ENCODE data around the gene TGFA.

Gene TGFA

GRCh38 chr2:70461414-70461813 is 92.2 kb downstream of the TGFA start:
- in situ Hi-C loops (cut with HindIII; ENCODE audit: low pct_unique_long_range_greater_than_20kb, low sequenced_read_pairs), result no loop called here
- no peak for TF ChIP-seq JUND (IDR thresholded peaks at IDR 0.05; ENCODE audit: low read depth)
- DNase-seq (ENCODE audit: low read depth in 1 of 2, low spot score in 1 of 2), result peak in 1 of 2 experiments; percentile 5

DNA sequence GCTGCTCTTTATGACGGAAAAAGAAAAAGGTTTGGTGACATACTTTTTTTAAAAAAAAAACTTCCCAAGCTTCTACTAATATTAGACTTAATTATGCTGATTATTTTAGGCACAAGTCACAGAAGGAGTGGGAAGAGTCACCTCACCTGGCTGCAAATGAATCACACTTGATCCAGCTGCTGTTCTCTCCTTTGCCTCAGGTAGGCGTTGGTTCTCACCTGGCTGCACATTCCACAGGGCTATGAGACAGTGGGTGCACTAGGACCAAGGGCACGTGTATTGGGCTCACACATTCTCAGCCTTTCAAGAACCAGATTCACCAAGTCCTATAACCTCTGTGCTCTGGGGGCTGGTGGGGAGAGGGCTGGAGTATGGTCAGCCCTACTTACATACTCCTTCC is 93.3 kb downstream of the TGFA start:
- peak in 1 of 2 experiments; percentile 7 for DNase-seq (ENCODE audit: low read depth in 1 of 2, low spot score in 1 of 2)
- in situ Hi-C loops (cut with HindIII; ENCODE audit: low pct_unique_long_range_greater_than_20kb, low sequenced_read_pairs), result no loop called here
- no peak for TF ChIP-seq JUND (IDR thresholded peaks at IDR 0.05; ENCODE audit: low read depth)

- in situ Hi-C loops (cut with HindIII; ENCODE audit: low pct_unique_long_range_greater_than_20kb, low sequenced_read_pairs), result no loop called here
- no peak for TF ChIP-seq JUND (IDR thresholded peaks at IDR 0.05; ENCODE audit: low read depth)
- DNase-seq (ENCODE audit: low read depth in 1 of 2, low spot score in 1 of 2), result no peak
Measured at GRCh38 chr2:70458661-70459060, 95.0 kb downstream of the TGFA start.

GRCh38 chr2:70456585-70457495 is 96.8 kb downstream of the TGFA start:
- no peak for DNase-seq (ENCODE audit: low read depth in 1 of 2, low spot score in 1 of 2)
- TF ChIP-seq JUND (IDR thresholded peaks at IDR 0.05; ENCODE audit: low read depth), result no peak
- in situ Hi-C loops (cut with HindIII; ENCODE audit: low pct_unique_long_range_greater_than_20kb, low sequenced_read_pairs), result no loop called here

GRCh38 chr2:70454936-70455544 is 98.6 kb downstream of the TGFA start:
- no peak for TF ChIP-seq JUND (IDR thresholded peaks at IDR 0.05; ENCODE audit: low read depth)

DNA sequence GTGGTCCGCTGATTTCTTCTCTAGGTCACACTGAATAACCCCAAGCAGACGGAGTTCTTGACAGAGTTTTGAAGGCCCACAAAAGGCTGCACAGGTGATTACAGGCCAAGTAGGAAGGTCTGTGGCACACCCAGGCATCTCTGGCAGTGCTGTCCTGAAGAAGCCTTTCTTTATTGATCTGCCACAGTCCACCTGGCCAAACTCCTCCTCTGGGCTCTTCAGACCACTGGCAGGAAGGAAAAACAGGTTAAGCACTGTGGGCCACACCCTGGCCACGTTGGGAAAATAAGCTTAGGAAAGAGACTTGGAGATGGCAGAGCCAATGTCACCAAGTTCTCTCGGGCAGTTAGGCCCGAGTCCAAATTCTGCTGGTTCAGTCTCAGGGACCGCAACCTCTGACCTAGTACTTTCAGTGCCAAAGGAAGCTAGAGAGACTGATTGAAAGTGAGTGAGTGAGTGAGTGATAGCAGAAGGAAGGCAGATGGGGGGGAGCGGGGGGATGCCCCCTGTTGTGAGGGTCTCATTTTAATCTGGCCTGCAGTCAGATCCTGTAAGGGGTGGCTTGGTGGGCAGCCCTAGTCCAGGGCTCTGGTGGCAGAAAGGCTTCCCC is 102.9 kb downstream of the TGFA start:
- DNase-seq (ENCODE audit: low read depth in 1 of 2, low spot score in 1 of 2), result no peak
- TF ChIP-seq JUND (IDR thresholded peaks at IDR 0.05; ENCODE audit: low read depth), result no peak
- in situ Hi-C loops (cut with HindIII; ENCODE audit: low pct_unique_long_range_greater_than_20kb, low sequenced_read_pairs), result no loop called here

More at GRCh38 chr2:70454936-70455544, 98.6 kb downstream of the TGFA start:
- no peak for DNase-seq (ENCODE audit: low read depth in 1 of 2, low spot score in 1 of 2)
- in situ Hi-C loops (cut with HindIII; ENCODE audit: low pct_unique_long_range_greater_than_20kb, low sequenced_read_pairs), result no loop called here

- in situ Hi-C loops (cut with HindIII; ENCODE audit: low pct_unique_long_range_greater_than_20kb, low sequenced_read_pairs), result no loop called here
- DNase-seq (ENCODE audit: low read depth in 1 of 2, low spot score in 1 of 2), result no peak
- no peak for TF ChIP-seq JUND (IDR thresholded peaks at IDR 0.05; ENCODE audit: low read depth)
Measured at GRCh38 chr2:70448041-70448440, 105.6 kb downstream of the TGFA start.

DNA sequence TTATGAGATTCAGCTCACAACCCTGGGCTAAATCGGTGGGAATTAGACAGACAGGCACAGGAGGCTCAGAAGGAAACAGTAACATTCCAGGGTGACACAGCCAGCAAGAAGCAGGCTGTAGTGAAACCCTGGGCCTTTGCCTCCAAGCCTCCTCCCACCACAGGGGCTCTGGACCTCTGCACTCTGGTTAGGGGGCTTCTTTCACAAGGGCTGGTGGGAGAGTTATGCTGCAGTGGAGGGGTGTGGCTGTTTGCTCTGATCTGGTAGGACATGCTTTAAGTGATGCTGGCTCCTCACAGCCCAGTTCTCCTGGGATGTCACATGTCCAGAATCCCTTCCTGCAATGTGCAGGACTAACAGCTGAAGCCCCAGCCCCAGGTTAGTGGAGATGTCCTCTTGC is 109.9 kb downstream of the TGFA start:
- TF ChIP-seq JUND (IDR thresholded peaks at IDR 0.05; ENCODE audit: low read depth), result no peak
- in situ Hi-C loops (cut with HindIII; ENCODE audit: low pct_unique_long_range_greater_than_20kb, low sequenced_read_pairs), result no loop called here
- DNase-seq (ENCODE audit: low read depth in 1 of 2, low spot score in 1 of 2), result no peak

DNA sequence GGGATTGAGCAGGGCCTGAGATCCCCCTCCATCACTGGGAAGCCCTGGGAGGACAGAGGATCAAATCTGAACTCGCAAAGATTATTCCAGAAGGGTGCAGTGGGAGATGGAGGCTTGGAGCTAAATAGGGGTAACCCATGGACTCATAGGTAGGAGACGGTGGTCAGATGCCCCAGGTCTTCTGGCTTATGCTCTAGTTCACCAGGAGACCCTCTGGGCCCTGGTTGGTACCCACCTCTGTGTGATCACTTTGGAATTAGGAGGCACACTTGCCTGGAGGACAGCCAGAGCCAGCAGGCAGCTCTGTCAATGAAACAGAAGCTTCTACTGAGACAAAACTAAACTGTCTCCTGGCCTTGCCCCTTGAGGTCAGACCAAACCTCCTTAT is 110.6 kb downstream of the TGFA start:
- in situ Hi-C loops (cut with HindIII; ENCODE audit: low pct_unique_long_range_greater_than_20kb, low sequenced_read_pairs), result no loop called here
- DNase-seq (ENCODE audit: low read depth in 1 of 2, low spot score in 1 of 2), result no peak
- no peak for TF ChIP-seq JUND (IDR thresholded peaks at IDR 0.05; ENCODE audit: low read depth)

DNA sequence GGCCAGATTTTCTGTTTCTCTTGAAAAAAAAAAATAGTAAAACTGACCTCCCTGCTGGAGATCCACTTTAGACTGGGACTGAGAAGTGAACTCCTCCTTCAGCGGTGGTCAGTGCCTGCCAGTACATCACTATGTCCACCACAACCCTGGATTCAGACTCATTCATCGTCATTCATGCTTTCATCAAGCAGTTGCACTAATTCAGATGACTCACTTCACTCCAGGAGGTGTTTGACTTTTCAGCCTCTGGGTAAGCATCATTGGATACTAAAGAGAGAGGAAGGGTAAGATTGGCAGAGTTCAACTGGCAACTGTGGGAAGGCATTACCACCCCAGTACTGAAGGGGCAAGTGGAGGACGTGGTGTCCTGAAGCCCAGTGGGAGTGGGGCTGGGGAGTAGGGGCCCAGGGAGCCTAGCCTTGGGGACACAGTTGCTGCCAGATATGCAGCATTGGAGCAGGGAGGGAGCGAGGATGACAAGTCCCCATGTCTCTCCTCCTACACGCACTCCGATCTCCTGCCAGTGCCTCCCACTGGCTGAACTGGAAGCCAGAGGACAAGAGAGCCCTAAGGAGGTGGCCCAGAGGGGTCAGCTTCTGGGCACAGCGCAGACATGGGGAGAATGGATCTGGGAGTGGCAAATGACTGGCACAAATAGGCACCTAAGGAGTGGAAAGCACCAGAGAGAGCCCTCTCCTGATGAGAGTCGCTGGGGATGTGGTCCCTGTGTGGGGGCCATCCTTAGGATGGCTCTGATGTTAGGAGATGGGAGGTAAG is 111.1 kb downstream of the TGFA start:
- TF ChIP-seq JUND (IDR thresholded peaks at IDR 0.05; ENCODE audit: low read depth), result no peak
- in situ Hi-C loops (cut with HindIII; ENCODE audit: low pct_unique_long_range_greater_than_20kb, low sequenced_read_pairs), result no loop called here
- DNase-seq (ENCODE audit: low read depth in 1 of 2, low spot score in 1 of 2), result no peak

GRCh38 chr2:70440621-70441020 is 113.0 kb downstream of the TGFA start:
- TF ChIP-seq JUND (IDR thresholded peaks at IDR 0.05; ENCODE audit: low read depth), result no peak
- in situ Hi-C loops (cut with HindIII; ENCODE audit: low pct_unique_long_range_greater_than_20kb, low sequenced_read_pairs), result no loop called here
- no peak for DNase-seq (ENCODE audit: low read depth in 1 of 2, low spot score in 1 of 2)

DNA sequence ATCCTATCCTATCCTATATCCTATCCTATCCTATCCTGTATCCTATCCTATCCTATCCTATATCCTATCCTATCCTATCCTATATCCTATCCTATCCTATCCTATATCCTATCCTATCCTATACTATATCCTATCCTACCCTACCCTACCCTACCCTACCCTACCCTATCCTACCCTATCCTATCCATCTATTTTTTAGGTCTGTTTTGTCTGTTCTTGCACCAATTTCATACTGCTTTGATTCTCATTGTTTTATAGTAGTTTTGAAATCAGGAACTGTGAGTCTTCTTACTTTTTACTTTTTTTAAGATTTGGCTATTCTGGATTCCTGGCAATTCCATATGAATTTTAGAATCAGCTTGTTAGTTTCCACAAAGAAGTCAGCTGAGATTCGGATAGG is 118.5 kb downstream of the TGFA start:
- no peak for DNase-seq (ENCODE audit: low read depth in 1 of 2, low spot score in 1 of 2)
- in situ Hi-C loops (cut with HindIII; ENCODE audit: low pct_unique_long_range_greater_than_20kb, low sequenced_read_pairs), result no loop called here

More for the DNA sequence above, 118.5 kb downstream of the TGFA start:
- no peak for TF ChIP-seq JUND (IDR thresholded peaks at IDR 0.05; ENCODE audit: low read depth)

All from T47D (cell line).